Stimulated activated naive B cell treated with anti-CD40 and anti-IgM and Interleukin-4, amounts not matched to agents 10 μg/mL and 1 μg/mL and 100 μg/mL, for 72 hours (primary cell): ENCODE results near the gene ZNF77.
"Not testable (repeated sequence)": the region's sequence is repeated elsewhere in the genome, so short reads cannot be mapped to it uniquely, and the experiment has no call there.

Source experiments
- ATAC-seq, 2 donors: fragments of 150-1000 bp; cut with Tn5 transposase; replicated peaks; 2 replicates each; pipeline ENCODE4 v1.10.0; 2021; ENCODE audit warnings: moderate library complexity in 1 of 2
- DNase-seq: peaks from one replicate; pipeline ENCODE4 v3.0.0; 2021
- H3K27ac Mint-ChIP-seq: one replicate; pipeline ENCODE4 v1.8.0; 2022; ENCODE audit warnings: mild to moderate bottlenecking, mixed read lengths
- H3K27me3 Mint-ChIP-seq, 2 donors: one replicate each; pipeline ENCODE4 v1.8.0; 2022; ENCODE audit warnings: mixed read lengths in 2 of 2
- H3K36me3 Mint-ChIP-seq, 2 donors: one replicate each; pipeline ENCODE4 v1.8.0; 2022; ENCODE audit warnings: mixed read lengths in 2 of 2, mild to moderate bottlenecking in 1 of 2
- H3K4me1 Mint-ChIP-seq, 2 donors: one replicate each; pipeline ENCODE4 v1.8.0; 2022; ENCODE audit warnings: mixed read lengths in 2 of 2, mild to moderate bottlenecking in 1 of 2
- H3K4me3 Mint-ChIP-seq, 2 donors: one replicate each; pipeline ENCODE4 v1.8.0; 2022; ENCODE audit warnings: mild to moderate bottlenecking in 2 of 2, mixed read lengths in 2 of 2, moderate library complexity in 1 of 2
- H3K9me3 Mint-ChIP-seq, 2 donors: one replicate each; pipeline ENCODE4 v1.8.0; 2022; ENCODE audit warnings: mixed read lengths in 2 of 2, mild to moderate bottlenecking in 1 of 2

The ZNF77 gene

DNA sequence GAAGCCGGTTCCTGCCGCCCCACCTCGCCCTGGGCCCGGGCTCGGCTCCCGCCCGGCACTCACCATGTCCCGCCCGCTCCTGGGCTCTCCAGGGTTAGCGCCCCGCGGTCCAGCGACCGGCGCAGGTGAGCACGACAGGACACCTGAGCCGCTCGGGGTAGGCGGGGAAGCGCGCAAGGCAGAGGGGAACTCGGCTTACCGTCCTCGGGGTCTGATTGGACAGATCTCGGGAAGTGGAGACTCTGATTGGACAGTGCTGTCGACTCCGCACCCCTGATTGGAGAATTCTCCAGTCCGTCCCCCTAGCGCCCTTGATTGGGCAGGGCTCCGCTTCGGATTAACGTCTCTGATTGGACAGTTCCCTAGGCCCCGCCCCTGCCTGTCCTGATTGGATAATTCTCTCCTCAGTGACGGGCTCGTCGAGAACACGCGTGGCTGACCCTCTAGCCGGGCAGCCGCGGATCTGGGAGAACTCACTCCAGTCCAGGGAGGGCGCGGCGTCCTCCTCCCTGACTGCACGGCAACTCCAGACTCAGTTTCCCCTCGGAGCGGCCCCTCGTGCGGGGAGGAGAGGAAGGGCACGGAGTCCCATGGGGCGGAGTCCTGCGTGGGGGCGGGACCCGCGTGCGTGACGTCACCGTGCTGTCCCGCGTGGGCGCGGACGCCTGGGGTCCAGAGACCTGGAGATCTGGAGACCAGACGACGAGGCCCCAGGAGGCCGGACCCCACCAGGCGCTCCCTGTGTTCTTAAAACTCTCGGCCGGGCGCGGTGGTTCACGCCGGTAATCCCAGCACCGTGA is at the start of gene ZNF77:
ZNF77 (minus strand) TSS at position 197 of the 800 bp plus-strand sequence; CDS start at position 66, 131 bp downstream.
- H3K36me3 Mint-ChIP-seq = peaks cover 6 to 14% of the 10 kb centered on the region in 2 donors
- peak within 1 kb of the TSS; percentile 100 for H3K27ac Mint-ChIP-seq
- DNase-seq = peak; percentile 99
- H3K4me1 Mint-ChIP-seq = peaks cover 14 to 49% of the 10 kb centered on the region in 2 donors
- H3K4me3 Mint-ChIP-seq = peak within 1 kb of the TSS; percentile 99 to 100
- H3K9me3 Mint-ChIP-seq = no peaks in the 10 kb centered on the region
- no peaks in the 10 kb centered on the region for H3K27me3 Mint-ChIP-seq
- ATAC-seq = peak; percentile 98

DNA sequence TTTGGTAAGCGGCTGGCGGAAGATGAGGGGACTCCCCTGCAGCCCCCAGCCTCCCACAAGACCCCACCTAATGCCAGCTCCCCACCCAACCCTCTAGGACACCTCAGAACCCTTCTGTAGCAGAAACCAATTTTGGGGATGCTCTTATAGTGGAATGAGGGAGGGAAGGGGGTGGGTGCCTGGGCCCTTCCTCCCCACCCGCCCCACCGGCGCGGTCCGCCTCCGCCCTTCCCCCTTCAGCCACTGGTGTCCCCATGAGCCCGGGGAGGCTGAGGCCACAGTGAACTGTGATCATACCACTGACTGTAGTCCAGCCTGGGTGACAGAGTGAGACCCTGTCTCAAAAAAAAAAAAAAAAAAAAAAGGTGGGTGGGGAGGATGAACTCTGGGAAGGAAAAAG is 48.8 kb upstream of the ZNF77 start:
- Mint-ChIP-seq H3K27me3 (peaks cover 0 to 6% of the 10 kb centered on the region in 2 donors), H3K9me3 (no peaks in the 10 kb centered on the region), H3K4me1 (no peaks in the 10 kb centered on the region), H3K4me3 (no peak overlapping the region), H3K27ac (no peak overlapping the region), H3K36me3 (peaks cover 0 to 3% of the 10 kb centered on the region in 2 donors)
- no peak for ATAC-seq
- DNase-seq = no peak

DNA sequence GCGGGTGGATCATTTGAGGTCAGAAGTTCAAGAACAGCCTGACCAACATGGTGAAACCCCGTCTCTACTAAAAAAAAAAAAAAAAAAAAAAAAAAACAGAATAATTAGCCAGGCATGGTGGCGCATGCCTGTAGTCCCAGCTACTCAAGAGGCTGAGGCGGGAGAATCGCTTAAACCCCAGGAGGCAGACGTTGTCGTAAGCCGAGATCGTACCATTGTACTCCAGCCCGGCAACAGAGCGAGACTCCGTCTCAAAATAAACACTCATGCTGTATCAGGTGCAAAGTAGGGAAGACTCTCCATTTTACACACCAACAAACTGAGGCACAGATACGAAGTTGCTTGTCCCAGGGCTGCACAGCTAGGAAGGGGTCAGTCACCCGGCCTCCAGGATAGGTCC is 48.2 kb upstream of the ZNF77 start:
- Mint-ChIP-seq H3K4me3 (no peak overlapping the region), H3K36me3 (peaks cover 0 to 3% of the 10 kb centered on the region in 2 donors), H3K4me1 (no peaks in the 10 kb centered on the region), H3K27me3 (peaks cover 0 to 8% of the 10 kb centered on the region in 2 donors), H3K9me3 (no peaks in the 10 kb centered on the region), H3K27ac (no peak overlapping the region)
- ATAC-seq (no peak), DNase-seq (no peak)

DNA sequence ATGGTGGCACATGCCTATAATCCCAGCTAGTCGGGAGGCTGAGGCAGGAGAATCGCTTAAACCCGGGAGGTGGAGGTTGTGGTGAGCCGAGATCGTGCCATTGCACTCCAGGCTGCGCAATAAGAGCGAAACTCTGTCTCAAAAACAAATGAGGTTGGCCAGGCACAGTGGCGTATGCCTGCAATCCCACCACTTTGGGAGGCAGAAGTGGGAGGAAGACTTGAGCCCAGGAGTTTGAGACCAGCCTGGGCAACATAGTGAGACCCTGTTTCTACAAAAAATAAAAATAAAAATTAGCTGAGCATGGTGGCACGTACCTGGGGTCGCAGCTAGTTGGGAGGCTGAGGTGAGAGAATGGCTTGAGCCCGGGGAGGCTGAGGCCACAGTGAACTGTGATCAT is 47.6 kb upstream of the ZNF77 start:
- H3K4me1 Mint-ChIP-seq, H3K4me3 Mint-ChIP-seq, H3K27ac Mint-ChIP-seq, H3K36me3 Mint-ChIP-seq, H3K9me3 Mint-ChIP-seq, DNase-seq, ATAC-seq, H3K27me3 Mint-ChIP-seq: not testable (repeated sequence)

DNA sequence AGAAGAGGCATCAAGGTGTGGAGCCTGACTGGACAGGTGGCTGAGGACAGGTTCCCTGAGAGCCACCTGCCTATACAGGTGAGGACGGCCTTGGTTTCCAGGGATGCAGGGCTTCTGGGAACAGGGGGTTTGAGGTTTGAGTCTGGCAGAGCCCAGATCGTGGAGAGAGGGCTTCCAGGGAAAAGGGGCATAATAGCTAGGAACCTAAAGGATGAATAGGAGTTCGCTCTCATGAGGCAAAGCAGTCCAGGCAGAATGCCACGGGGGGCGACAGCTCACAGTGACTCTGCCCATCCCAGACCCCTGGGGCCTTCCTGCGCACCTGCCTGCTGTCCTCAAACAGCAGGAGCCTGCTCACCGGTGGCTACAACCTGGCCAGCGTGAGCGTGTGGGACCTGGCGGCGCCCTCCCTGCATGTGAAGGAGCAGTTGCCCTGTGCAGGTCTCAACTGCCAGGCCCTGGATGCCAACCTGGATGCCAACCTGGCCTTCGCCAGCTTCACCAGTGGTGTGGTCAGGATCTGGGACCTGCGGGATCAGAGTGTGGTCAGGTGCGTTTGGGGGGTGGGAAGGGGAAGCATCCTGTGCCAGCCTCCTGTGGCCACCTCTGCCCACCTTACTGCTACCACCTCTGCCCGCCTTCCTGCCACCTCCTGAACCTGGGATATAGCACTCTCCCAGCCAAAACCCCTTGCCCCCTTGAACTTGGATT is 44.6 kb upstream of the ZNF77 start:
- peaks cover 3 to 13% of the 10 kb centered on the region in 2 donors for H3K4me1 Mint-ChIP-seq
- H3K4me3 Mint-ChIP-seq = no peak overlapping the region
- H3K27ac Mint-ChIP-seq = no peak overlapping the region
- no peaks in the 10 kb centered on the region for H3K9me3 Mint-ChIP-seq
- DNase-seq (no peak), ATAC-seq (no peak)
- no peaks in the 10 kb centered on the region for H3K36me3 Mint-ChIP-seq
- H3K27me3 Mint-ChIP-seq = peaks cover 4 to 12% of the 10 kb centered on the region in 2 donors

DNA sequence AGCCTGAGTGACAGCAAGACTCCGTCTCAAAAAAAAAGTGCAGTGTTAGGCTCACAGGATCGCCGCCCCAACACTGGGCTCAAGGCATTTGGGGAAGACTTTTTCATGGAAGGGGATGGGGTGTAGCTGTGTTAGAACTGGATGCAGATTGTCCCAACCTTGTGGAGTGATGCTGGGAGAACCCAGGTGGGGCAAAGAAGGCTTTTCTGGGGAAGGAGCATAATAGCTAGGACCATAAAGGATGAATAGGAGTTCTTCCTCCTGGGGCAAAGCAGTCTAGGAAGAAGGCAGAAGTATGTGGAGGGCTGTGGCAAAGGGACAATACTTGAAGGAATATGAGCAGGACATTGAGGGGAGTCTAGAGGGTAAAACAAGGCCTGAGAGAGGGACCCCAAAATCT is 43.8 kb upstream of the ZNF77 start:
- Mint-ChIP-seq H3K27me3 (peaks cover 5 to 14% of the 10 kb centered on the region in 2 donors), H3K27ac (no peak overlapping the region), H3K36me3 (no peaks in the 10 kb centered on the region), H3K4me3 (no peak overlapping the region), H3K4me1 (peaks cover 5 to 21% of the 10 kb centered on the region in 2 donors), H3K9me3 (no peaks in the 10 kb centered on the region)
- no peak for ATAC-seq
- DNase-seq = no peak

DNA sequence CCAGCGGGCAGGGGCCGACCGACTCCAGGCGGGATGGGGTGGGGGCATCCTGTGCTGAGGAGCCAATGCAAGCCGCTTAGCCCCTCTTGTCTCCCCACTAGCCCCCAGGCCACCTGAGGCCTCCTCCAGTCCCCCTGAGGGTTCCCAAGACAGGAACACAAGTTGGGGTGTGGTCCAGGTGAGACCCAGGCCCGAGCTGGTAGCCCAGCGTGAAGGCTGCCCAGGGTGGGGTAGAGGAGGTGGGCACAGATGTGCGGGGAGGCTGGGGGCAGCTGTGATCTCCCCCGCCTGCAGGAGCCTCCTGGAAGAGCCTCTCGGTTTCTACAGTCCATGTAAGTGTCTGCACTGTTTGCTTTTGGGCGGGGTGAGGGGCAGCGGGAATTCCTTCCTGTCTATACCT is 43.0 kb upstream of the ZNF77 start:
- ATAC-seq = no peak
- peaks cover 12 to 18% of the 10 kb centered on the region in 2 donors for H3K27me3 Mint-ChIP-seq
- peaks cover 12 to 29% of the 10 kb centered on the region in 2 donors for H3K4me1 Mint-ChIP-seq

DNA sequence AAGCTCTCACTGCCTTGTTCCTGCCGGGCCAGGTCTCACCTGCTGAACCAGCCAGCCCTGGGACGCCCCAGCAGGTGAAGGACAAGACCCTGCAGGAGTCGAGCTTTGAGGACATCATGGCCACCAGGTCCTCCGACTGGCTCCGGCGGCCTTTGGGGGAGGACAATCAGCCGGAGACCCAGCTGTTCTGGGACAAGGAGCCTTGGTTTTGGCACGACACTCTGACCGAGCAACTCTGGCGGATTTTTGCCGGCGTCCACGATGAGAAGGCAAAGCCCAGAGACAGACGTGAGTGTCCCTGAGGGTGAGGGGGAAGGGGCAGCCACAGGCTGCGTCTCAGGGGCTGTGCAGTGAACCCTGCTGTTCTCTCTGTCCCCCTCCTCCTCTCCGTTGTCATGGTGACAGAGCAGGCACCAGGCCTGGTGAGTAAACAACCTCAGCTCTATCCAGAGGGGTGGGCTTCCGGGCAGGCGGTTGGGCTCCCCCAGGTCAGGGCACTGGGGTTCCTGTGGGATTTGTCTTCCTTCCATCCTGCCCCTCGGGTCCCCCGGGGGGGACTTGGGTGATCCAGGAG is 42.3 kb upstream of the ZNF77 start:
- H3K4me1 Mint-ChIP-seq = peaks cover 12 to 34% of the 10 kb centered on the region in 2 donors
- no peak overlapping the region for H3K4me3 Mint-ChIP-seq
- H3K9me3 Mint-ChIP-seq = no peaks in the 10 kb centered on the region
- no peaks in the 10 kb centered on the region for H3K36me3 Mint-ChIP-seq
- no peak overlapping the region for H3K27ac Mint-ChIP-seq
- H3K27me3 Mint-ChIP-seq = peaks cover 12 to 19% of the 10 kb centered on the region in 2 donors
- no peak for ATAC-seq
- no peak for DNase-seq

More for the DNA sequence above, 43.0 kb upstream of the ZNF77 start:
- no peaks in the 10 kb centered on the region for H3K36me3 Mint-ChIP-seq
- DNase-seq = no peak
- H3K9me3 Mint-ChIP-seq = no peaks in the 10 kb centered on the region
- H3K4me3 Mint-ChIP-seq = no peak overlapping the region
- no peak overlapping the region for H3K27ac Mint-ChIP-seq

DNA sequence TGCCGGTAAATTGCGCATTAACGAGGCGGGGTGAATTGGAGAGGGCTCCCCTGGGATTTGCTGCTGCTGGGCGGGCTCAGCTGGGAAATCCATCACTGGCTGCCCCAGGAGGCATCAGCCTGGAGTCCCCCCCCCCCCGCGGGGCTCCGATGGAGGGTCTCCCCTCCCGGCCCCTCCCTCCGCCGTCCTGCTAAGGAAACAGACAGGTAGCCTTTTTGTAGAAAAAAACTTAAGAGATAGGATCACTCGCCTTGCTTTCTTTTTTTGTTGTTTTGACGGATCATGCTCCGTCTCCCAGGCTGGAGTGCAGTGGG is 39.4 kb upstream of the ZNF77 start:
- H3K4me1 Mint-ChIP-seq = peaks cover 16 to 42% of the 10 kb centered on the region in 2 donors
- peaks cover 12 to 24% of the 10 kb centered on the region in 2 donors for H3K27me3 Mint-ChIP-seq
- H3K4me3 Mint-ChIP-seq = peak overlapping the region; percentile 46 to 60
- ATAC-seq = no peak
- no peak overlapping the region for H3K27ac Mint-ChIP-seq
- DNase-seq = no peak
- H3K9me3 Mint-ChIP-seq = no peaks in the 10 kb centered on the region
- H3K36me3 Mint-ChIP-seq = peaks cover 0 to 3% of the 10 kb centered on the region in 2 donors

DNA sequence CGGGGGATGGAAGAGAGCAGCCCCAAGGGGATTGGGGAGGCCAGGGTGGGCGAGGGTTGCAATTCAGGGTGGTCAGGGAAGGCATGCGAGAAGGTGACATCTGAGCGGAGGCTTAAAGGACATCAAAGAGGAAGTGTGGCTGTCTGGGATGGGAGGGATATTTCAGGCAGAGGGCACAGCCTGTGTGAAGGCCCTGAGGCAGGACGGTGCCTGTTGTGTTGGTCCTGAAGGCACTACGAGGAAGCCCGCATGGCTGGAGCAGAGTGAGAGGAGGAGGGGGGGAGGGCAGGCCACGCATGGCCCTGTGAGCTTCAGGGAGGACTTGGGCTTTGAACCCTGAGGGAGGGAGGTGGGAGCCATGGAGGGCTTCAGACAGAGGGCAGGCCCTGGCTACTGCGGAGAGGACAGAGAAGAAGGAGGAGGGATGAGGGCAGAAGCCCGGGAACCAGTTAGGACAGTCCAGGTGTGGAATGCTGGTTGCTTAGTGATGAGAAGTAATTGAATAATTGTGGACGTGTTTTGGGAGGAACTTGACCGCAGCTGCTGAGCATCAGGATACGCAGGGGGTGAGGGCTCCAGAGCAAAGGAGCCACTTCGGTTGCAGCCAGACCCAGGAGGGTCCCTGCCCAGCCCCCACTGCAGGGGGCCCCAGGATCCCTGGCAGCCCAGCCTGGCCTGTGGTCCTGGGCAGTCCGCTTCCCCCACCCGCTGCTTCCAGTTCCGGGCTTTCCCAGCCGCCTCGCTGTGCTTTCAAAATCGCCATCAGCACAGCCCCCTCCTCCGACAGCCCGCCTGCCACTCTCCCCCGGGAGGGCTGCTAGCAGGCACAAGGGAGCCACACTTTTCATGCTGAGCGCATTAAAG is 38.8 kb upstream of the ZNF77 start:
- H3K4me3 Mint-ChIP-seq = peak overlapping the region; percentile 54 to 72
- H3K4me1 Mint-ChIP-seq = peaks cover 16 to 42% of the 10 kb centered on the region in 2 donors
- peak overlapping the region; percentile 47 for H3K27ac Mint-ChIP-seq
- H3K27me3 Mint-ChIP-seq = peaks cover 10 to 24% of the 10 kb centered on the region in 2 donors
- DNase-seq (peak; percentile 18), ATAC-seq (peak; percentile 64 to 65)
- peaks cover 0 to 3% of the 10 kb centered on the region in 2 donors for H3K36me3 Mint-ChIP-seq
- no peaks in the 10 kb centered on the region for H3K9me3 Mint-ChIP-seq

DNA sequence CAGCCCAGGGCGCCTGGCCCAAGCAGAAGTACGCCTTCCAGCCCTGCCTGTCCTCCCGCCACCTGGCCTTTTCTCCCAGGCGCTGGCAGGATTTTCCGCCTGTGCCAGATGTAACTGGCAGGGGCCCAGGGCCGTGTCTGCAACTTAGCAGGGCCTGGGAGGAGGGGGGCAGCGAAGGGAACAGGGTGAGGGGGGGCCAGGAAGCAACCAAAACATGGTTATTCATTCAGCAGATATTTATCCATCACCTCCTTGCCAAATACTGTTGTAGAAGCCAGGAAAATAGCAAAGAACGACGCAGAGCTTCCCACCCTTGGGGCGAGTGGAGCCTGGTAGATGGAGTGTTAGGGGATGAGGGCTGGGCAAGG is 38.2 kb upstream of the ZNF77 start:
- DNase-seq (no peak), ATAC-seq (peak in 1 of 2 donors; percentile 30)
- Mint-ChIP-seq H3K27me3 (peaks cover 8 to 24% of the 10 kb centered on the region in 2 donors), H3K4me3 (peak overlapping the region in 1 of 2 donors; percentile 54), H3K4me1 (peaks cover 16 to 43% of the 10 kb centered on the region in 2 donors), H3K27ac (no peak overlapping the region), H3K36me3 (peaks cover 0 to 3% of the 10 kb centered on the region in 2 donors), H3K9me3 (no peaks in the 10 kb centered on the region)

DNA sequence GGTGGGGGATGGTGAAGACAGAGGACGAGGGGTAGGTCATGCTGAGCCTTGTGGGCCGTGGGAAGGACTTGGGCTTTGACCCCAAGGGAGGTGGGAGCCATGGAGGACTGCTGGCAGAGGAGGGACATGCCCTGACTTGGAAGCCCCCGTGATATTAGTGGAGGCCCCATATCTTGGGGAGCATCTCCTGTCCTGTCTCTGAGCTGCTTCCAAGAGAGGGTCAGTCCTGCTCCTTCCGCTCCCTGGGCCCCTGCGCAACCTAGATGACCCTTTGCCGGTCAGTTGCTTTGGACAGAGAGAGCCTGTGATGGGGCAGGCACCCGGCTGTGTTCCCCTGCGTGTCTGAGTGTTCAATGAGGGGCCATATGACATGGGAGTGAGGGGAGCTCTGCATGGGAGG is 37.8 kb upstream of the ZNF77 start:
- DNase-seq (no peak), ATAC-seq (no peak)
- peaks cover 8 to 24% of the 10 kb centered on the region in 2 donors for H3K27me3 Mint-ChIP-seq
- peaks cover 16 to 45% of the 10 kb centered on the region in 2 donors for H3K4me1 Mint-ChIP-seq
- no peak overlapping the region for H3K27ac Mint-ChIP-seq
- H3K4me3 Mint-ChIP-seq = no peak overlapping the region
- peaks cover 0 to 3% of the 10 kb centered on the region in 2 donors for H3K36me3 Mint-ChIP-seq
- no peaks in the 10 kb centered on the region for H3K9me3 Mint-ChIP-seq

DNA sequence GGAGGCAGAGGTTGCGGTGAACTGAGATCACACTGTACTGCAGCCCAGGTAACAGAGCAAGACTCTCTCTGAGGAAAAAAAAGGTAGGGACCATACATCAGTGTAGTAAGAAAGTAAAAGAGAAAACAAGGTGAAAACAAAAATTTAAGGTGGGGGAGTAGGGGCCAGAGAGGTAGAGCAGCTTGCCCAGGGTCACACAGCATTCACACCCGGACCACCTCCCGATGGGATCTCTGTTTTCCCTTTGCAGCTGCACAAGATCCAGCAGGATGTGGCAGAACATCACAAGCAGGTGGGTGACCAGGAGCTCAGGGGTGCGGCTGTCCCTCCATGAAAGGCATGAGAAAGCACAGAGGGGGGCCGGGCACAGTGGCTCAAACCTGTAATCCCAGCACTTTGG is 37.1 kb upstream of the ZNF77 start:
- Mint-ChIP-seq H3K36me3 (peaks cover 0 to 3% of the 10 kb centered on the region in 2 donors), H3K9me3 (no peaks in the 10 kb centered on the region), H3K4me3 (no peak overlapping the region), H3K4me1 (peaks cover 20 to 45% of the 10 kb centered on the region in 2 donors), H3K27me3 (peaks cover 8 to 22% of the 10 kb centered on the region in 2 donors), H3K27ac (no peak overlapping the region)
- no peak for DNase-seq
- ATAC-seq = no peak

DNA sequence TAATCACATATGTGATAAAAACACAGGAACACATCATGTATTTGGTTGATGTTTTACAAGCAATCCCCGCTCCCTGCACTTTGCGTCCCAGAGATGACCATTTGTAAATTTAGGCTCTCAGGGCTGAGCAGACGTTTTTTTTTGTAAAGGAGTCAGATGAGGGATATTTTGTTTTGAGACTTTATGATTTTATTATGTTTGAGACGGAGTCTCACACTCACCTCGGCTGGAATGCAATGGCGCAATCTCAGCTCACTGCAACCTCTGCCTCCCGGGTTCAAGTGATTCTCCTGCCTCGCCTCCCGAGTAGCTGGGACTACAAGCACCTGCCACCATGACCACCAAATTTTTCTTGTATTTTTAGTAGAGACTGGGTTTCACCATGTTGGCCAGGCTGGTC is 34.0 kb upstream of the ZNF77 start:
- H3K27me3 Mint-ChIP-seq = peaks cover 14 to 19% of the 10 kb centered on the region in 2 donors
- no peak for ATAC-seq
- H3K4me1 Mint-ChIP-seq = peaks cover 28 to 60% of the 10 kb centered on the region in 2 donors
- no peak overlapping the region for H3K4me3 Mint-ChIP-seq
- DNase-seq = no peak
- no peak overlapping the region for H3K27ac Mint-ChIP-seq
- no peaks in the 10 kb centered on the region for H3K9me3 Mint-ChIP-seq
- peaks cover 0 to 3% of the 10 kb centered on the region in 2 donors for H3K36me3 Mint-ChIP-seq
